SK-N-SH (cell line): ENCODE results near the gene GOLGA6L1.

Source experiments
- CTCF ChIP-seq: fragments of 200-600 bp; sonication (generic); IDR thresholded peaks from 2 replicates; pipeline ENCODE4 v1.6.1; 2017; ENCODE audit warnings: antibody characterized with exemption, mild to moderate bottlenecking, moderate library complexity
- EP300 ChIP-seq, 2 experiments: IDR thresholded peaks; 2 replicates each; pipeline versions ENCODE4 v1.4.0 to v1.6.1; 2012; ENCODE audit warnings: borderline replicate concordance in 1 of 2, low read depth in 1 of 2, low read length in 1 of 2
- FOSL2 ChIP-seq: IDR thresholded peaks from 2 replicates; pipeline ENCODE4 v1.4.0; 2012; ENCODE audit warnings: low read depth, mild to moderate bottlenecking, moderate library complexity, borderline replicate concordance
- GABPA ChIP-seq: IDR thresholded peaks from 2 replicates; pipeline ENCODE4 v1.4.0; 2012; ENCODE audit warnings: low read depth, mild to moderate bottlenecking
- JUND ChIP-seq: IDR thresholded peaks from 2 replicates; pipeline ENCODE4 v1.4.0; 2012
- MAX ChIP-seq: IDR thresholded peaks from 2 replicates; pipeline ENCODE4 v1.4.0; 2012; ENCODE audit warnings: low read depth
- MXI1 ChIP-seq: IDR thresholded peaks from 2 replicates; pipeline ENCODE4 v1.6.1; 2012; ENCODE audit warnings: mild to moderate bottlenecking, low read depth, low read length, improper control_type of control experiment
- POLR2AphosphoS5 ChIP-seq: IDR thresholded peaks from 2 replicates; pipeline ENCODE4 v1.6.1; 2012; ENCODE audit warnings: low read depth, low read length
- RXRA ChIP-seq: IDR thresholded peaks from 2 replicates; pipeline ENCODE4 v1.4.0; 2012; ENCODE audit warnings: low read depth, mild to moderate bottlenecking, borderline replicate concordance
- SIN3A ChIP-seq: IDR thresholded peaks from 2 replicates; pipeline ENCODE4 v1.6.1; 2012; ENCODE audit warnings: low read depth, mild to moderate bottlenecking, low read length, moderate library complexity, borderline replicate concordance
- TAF1 ChIP-seq: IDR thresholded peaks from 2 replicates; pipeline ENCODE4 v1.6.1; 2012; ENCODE audit warnings: low read depth, mild to moderate bottlenecking, low read length, moderate library complexity, borderline replicate concordance

DNA sequence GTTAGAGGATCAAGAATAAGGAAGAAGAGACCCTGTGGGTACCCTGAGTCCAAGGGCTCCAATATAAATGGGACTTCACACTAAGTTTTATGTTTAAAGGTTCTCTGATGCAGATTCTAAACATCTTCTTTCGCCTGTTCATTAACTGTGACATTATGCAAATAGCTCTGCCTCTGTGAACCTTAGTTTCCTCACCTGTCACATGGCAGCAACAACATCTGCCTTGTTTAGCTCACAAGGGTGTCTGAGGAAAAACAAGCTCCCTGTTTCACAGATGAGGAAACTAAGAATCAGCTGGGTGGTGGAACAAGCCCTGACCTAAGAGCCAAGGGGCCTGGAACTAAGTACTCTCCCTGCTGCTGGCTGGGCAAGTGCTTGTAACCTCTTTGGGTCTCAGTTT lies 40.8 kb downstream of the GOLGA6L1 start:
- no peak for TF ChIP-seq GABPA
- TF ChIP-seq MXI1: no peak
- no peak for TF ChIP-seq CTCF
- no peak for TF ChIP-seq JUND
- TF ChIP-seq EP300 (IDR thresholded peaks at IDR 0.05; ENCODE audit: borderline replicate concordance in 1 of 2, low read depth in 1 of 2, low read length in 1 of 2): no peak
- no peak for TF ChIP-seq MAX
- no peak for TF ChIP-seq TAF1
- no peak for TF ChIP-seq POLR2AphosphoS5
- TF ChIP-seq RXRA: no peak
- TF ChIP-seq FOSL2: no peak
- TF ChIP-seq SIN3A: no peak
